GM21528 (cell line): ENCODE data around the gene DYNLT2.
"Not testable (repeated sequence)": the region's sequence is repeated elsewhere in the genome, so short reads cannot be mapped to it uniquely, and the experiment has no call there.

Source experiments
- ATAC-seq: cut with Tn5 transposase; IDR thresholded peaks from one replicate; pipeline ENCODE4 v1.9.1; 2021; ENCODE audit warnings: mild to moderate bottlenecking, moderate library complexity; ENCODE audit not compliant: unreplicated experiment, low FRiP score

Gene DYNLT2

DNA sequence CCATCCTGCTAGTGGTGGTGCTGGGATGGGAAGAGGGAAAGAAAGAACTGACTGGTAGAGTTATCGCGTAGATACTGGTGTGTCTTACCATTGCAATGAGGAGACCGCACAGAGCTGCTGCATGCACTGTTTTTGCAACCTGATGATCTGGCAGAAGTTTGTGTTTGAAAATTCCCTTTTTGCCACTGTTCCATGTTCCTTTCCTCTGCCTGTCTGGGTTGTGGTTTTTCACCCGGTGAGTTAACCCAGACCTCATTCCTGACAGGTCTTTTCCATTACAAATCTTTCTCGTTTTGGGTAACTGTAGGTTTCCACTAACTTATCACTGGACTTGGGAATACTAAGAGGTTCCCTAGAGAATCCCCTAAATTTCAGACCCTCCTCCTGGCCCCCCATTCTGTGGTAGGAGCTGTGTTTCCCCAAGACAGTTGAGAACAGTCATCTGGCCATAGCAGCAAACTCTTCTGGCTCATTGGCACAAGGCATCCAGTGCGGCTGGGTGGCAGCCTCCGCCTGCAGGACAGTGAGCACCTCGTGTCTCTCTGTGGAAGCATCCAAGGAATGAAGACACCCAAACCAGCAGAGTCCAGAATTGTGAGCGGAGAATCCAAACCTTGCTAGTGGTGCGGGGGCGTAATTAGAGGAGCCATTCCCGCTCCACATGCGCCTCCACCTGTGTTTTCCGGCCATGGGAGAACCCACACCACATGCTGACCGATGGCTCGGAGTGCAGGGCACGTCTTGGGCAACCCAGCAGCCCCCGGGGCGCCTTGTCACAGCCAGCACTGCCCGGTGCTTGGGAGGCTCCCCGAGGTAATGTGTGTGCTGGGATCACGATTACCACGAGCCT, 32.8 kb upstream of the DYNLT2 start:
- ATAC-seq: no peak

DNA sequence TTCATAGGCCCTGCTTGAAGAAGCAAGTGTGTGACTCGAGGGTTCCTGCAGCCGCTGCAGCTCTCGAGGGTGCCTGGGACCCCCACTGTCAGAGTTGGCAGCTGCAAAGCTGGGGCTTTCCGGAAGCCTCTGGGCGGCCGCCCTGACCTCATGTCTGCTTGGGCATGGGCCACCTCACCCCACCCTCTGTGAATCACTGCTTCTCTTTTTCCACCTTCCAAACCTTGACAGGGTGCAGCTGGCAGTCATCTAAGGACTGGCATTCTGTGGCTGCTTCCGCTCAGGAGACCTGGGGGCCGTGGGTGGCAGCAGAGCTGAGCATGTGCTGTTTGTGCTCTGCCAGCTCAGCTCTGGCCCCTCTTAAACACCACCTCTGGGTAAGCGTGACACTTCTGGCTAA, 32.0 kb upstream of the DYNLT2 start:
- ATAC-seq: no peak

- no peak for ATAC-seq
Observed at GRCh38 chr6:169782966-169783365, 31.6 kb upstream of the DYNLT2 start.

GRCh38 chr6:169780571-169781091, 29.3 kb upstream of the DYNLT2 start:
- no peak for ATAC-seq

DNA sequence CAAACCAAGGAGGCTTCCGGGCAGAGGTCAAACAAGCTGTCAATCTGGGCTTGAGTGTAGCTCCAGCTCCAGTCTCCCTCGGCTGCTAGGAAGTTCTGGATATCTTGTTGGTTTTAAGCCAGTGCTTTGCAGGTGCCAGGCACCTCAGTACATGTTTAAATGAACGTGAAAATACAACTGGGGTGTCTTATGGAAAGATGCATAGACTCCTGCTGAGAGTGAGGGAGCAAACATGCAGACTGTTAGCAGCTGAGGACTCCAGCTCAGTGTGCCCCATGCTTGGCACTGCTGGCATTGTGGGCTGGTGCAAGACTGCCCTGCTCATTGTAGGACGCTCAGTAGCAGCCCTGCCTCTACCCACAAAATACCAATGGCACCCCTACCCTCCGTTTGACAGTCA, 28.5 kb upstream of the DYNLT2 start:
- no peak for ATAC-seq

DNA sequence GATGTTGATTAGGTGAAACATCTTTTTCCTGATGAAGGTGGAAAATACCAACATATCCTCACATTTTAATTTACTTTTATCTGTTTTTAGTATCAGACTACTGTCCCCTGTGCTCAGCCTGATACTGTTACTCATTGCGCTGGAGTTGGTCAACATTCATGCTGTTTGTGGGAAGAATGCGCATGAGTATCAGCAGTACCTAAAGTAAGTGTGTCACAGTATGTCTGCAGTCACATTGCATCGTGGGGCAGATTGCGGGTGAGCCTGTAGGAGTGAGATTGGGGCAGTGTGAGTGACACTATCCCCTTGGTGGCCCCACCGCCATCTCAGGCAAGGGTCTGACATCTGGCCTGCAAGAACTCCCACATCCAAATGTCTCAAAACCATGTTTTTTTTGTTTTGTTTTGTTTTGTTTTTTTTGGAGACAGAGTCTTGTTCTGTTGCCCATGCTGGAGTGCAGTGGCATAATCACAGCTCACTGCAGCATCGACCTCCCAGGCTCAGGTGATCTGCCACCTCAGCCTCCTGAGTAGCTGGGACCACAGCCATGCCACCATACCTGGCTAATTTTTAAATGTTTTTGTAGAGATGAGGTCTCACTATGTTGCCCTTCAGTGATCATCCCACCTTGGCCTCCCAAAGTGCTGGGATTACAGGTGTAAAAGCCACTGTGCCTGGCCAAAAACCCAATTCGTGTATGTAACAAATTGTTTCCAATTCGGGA, 27.9 kb upstream of the DYNLT2 start:
- no peak for ATAC-seq

- no peak for ATAC-seq
Observed at GRCh38 chr6:169778646-169779045, 27.3 kb upstream of the DYNLT2 start.

DNA sequence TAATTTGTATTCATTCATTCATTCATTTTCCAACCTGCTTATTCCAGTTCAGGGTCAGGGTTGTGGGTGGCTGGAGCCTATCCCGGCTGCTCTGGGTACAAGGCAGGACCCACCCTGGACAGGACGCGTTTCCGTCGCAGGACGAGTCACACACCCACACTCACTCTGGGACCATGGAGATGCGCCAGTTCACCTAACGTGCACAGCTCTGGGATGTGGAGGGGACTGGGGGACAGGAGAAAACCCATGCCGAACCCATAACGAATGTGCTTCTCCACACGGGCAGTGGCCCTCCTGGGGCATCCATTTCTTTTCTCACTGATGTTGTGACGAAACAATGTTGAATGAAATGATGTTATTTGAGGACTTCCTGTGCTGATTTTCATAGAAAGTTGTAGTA, 26.5 kb upstream of the DYNLT2 start:
- no peak for ATAC-seq

DNA sequence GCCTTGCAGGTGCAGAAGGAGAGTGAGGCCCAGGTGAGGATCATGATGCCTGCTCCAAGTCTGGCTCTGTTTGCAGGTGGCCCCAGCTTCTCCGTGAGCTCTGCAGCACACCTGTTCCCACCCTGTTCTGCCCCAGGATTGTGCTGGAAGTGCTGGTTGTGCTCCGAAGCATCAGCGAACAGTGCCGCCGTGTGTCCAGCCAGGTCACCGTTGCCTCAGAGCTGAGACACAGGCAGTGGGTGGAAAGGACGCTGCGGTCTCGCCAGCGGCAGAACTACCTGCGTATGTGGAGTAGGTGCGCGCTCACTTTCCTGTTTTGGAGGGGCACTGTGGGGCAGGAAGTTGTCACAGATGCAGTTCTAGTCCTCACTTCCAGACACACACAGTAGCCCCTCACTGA, 25.0 kb upstream of the DYNLT2 start:
- ATAC-seq: no peak

DNA sequence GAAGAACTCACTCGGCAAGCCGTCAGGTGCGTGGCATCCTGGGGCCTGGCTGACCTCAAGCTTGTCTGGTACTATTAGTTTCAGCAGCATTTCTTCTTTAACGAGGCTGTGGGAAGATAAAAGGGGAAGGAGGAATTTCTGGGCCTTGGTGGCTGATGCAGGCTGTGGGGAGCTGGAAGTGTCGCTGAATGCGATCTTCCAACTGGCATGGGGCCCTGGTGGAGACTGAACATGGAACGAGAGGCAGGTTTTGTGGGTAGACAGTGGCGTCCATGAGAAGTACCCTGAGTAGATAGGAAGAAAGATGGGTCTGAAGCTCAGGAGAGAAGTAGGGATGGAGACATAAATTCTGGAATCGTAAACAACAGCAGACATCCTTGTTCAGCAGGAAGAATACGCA, 23.9 kb upstream of the DYNLT2 start:
- ATAC-seq: no peak

- no peak for ATAC-seq
Observed at GRCh38 chr6:169774347-169774746, 23.0 kb upstream of the DYNLT2 start.

DNA sequence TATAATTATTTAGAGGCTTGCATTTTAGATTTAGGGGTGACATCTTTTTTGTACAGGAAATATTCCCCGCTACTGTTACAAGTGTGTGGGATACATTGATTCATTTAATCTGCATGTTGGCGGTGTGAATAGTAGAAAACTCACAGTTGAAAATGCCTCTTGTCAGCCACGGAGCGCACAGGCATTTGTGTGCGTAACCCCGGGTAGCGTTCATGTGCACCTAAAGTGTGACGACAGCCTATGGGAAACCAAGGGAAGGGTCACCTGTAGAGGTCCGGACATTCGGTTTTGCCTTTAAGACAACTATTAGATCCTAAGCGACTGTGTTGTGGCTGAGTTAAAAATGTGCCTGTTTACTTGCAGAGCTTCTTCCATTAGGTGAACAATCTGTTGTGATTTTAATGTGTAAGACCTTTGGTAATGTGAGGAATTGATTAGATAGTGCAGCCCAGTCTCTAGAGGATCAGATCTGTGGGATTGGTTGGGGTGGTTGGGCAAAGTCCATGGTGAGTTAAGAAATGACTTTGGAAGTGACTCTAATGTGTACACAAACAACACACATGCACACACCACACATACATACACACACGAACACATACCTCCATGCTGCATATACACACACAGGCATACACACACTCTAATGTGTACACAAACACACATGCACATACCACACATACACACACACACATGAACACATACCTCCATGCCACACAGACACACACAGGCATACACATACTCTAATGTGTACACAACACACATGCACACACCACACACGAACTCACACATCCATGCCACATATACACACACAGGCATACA, 15.8 kb upstream of the DYNLT2 start:
- ATAC-seq: no peak

GRCh38 chr6:169766232-169766631, 14.9 kb upstream of the DYNLT2 start:
- no peak for ATAC-seq

DNA sequence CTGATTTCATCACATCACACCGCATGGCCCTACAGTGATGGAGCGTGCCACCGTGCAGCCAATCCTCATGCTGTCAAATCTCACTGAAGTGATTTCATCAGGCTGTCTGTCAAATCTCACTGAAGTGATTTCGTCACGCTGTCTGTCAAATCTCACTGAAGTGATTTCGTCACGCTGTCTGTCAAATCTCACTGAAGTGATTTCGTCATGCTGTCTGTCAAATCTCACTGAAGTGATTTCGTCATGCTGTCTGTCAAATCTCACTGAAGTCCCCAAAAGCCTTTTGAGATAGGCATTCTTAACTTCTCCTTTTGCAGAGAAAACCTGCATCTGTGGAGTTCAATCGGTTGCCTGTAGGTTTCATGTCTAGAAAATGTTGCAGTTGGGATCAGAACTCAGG, 14.4 kb upstream of the DYNLT2 start:
- ATAC-seq: not testable (repeated sequence)

DNA sequence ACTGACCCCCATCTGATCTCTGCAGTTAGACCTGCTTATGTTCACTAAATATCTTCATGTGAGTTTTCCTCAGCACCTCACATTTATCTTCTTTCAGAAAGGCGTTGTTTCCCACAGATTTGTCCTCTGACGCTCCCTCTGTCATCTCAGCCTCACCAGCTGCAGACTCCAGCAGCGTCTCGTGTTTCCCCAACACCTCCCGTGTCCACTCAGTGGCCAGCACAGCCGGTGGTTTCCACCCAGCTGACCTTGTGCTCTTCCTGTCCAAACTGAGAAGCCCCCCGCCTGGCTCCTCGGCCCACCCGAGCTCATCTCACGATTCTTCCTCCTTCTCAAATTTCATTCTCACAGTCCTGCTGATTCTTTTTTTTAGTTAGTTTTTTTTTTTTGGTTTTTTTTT, 12.5 kb upstream of the DYNLT2 start:
- no peak for ATAC-seq

DNA sequence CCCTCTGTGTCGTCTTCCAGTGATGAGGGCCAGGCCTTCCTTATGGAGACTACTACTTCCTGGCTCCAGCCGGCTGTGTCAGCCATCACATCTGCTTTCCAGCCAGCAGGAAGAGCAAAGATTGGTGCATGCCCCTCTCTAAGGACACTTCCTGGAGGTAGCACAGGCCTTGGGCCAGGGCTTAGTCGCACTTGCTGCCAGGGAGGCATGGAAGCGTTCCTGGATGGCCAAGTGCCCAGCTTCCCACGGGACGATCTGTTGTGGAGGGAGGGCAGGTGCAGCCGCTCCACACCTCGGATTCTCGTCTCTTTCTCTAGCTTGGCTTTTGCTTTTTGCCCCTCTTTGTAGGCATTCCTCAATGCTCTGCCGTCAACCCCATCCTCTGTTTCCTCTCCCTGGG, 11.9 kb upstream of the DYNLT2 start:
- ATAC-seq: no peak

- no peak for ATAC-seq
Observed at GRCh38 chr6:169755162-169755561, 3.8 kb upstream of the DYNLT2 start.

GRCh38 chr6:169752074-169752623, 777 bp upstream of the DYNLT2 start:
- ATAC-seq: no peak

DNA sequence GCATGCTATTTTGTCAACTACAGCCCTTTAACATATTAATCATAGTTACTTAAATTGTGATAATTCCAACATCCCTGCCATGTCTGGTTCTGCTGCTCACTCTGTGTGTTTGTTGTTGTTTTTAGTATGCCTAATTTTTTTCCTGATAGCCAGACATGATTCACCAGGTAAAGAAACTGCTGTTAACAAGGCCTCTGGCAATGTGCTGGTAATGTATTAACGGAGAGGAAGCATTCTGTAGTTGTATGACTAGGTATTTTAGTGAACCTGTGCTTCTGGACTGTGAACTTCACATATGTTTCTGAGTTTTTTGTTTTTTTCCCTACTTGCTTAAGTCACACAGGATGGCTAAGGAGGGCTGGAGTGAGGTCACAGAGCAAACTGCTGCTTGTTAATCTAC, 4.8 kb downstream of the DYNLT2 start:
- ATAC-seq: no peak

DNA sequence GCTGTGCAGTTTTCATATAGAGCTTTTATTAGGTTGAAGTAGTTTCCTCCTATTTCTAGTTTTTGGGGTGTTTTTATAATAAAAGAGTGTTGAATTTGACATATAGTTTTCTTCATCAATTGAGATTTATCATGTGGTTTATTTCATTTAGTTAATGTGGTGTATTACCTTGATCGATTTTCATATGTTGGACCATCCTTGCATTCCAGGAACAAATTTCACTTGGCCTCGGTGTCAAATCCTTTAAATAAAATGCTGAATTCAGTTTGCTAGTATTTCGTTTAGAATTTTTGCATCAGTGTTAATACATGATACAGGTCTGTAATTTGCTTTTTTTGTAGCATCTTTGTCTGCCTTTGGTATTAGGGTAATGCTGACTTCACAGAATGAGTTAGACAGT, 6.0 kb downstream of the DYNLT2 start:
- no peak for ATAC-seq

GRCh38 chr6:169741344-169741743, 10.0 kb downstream of the DYNLT2 start:
- no peak for ATAC-seq
